Endothelial cell of umbilical vein (primary cell): Measurements from ENCODE around the gene RAC3. TPM values are rescaled to one million over a fixed set of nuclear protein-coding genes. Genes with fewer than 3 reads are reported as not detected.

Experiments used
- BruUV-seq: library from RNA; stranded (reverse); fragments of 400-500 nt; replicated peaks from 2 replicates; lab custom pipeline; 2021; lab: Mats Ljungman, UMichigan
- CTCF ChIA-PET: fragments of 300-600, 350-600 bp; sonication (Branson Sonifier 250); formaldehyde crosslinking; loops from one replicate; lab custom pipeline; 2021; ENCODE audit warnings: antibody characterized with exemption, inconsistent platforms; lab: Charles Lee
- POLR2A ChIA-PET: fragments of 300-600, 350-600 bp; sonication (Branson Sonifier 250); formaldehyde crosslinking; loops from one replicate; lab custom pipeline; 2021; ENCODE audit warnings: antibody characterized with exemption, inconsistent platforms; lab: Charles Lee
- DNase-seq: peaks from one replicate; pipeline ENCODE4 v3.0.0-alpha.2; 2011; ENCODE audit warnings: low read depth, low spot score
- FAIRE-seq: peaks from 2 replicates; lab custom pipeline; 2011; peaks lifted over from hg19 to GRCh38; lab: Jason Lieb, UNC
- H2AFZ ChIP-seq: 2 replicates; pipeline ENCODE4 v1.6.0; 2012; ENCODE audit warnings: low read depth, low read length, control low read depth, inconsistent platforms
- H3K27ac ChIP-seq: 2 replicates; pipeline ENCODE4 v1.5.1; 2011; ENCODE audit warnings: low read depth, mild to moderate bottlenecking, control low read depth, low read length, moderate library complexity; ENCODE audit not compliant: insufficient read depth
- H3K27me3 ChIP-seq, 2 experiments: 2 replicates each; pipeline versions ENCODE4 v1.6.0 to v1.6.1; 2011; ENCODE audit warnings: low read length in 2 of 2, mixed read lengths in 1 of 2; ENCODE audit not compliant: control insufficient read depth in 2 of 2, insufficient read depth in 2 of 2
- H3K36me3 ChIP-seq, 2 experiments: 2 replicates in 1 of 2; 3 replicates in 1 of 2; pipeline ENCODE4 v1.5.1; 2011; ENCODE audit warnings: low read length in 2 of 2, mild to moderate bottlenecking in 1 of 2, moderate library complexity in 1 of 2; ENCODE audit not compliant: control insufficient read depth in 2 of 2, insufficient read depth in 2 of 2; ENCODE audit errors: extremely low read depth in 1 of 2
- H3K4me1 ChIP-seq: 3 replicates; pipeline ENCODE4 v1.5.1; 2011; ENCODE audit warnings: mild to moderate bottlenecking, low read length; ENCODE audit not compliant: control insufficient read depth, insufficient read depth; ENCODE audit errors: extremely low read depth
- H3K4me2 ChIP-seq: 2 replicates; pipeline ENCODE4 v1.6.1; 2011; ENCODE audit warnings: low read length, control low read depth, mixed read lengths; ENCODE audit not compliant: insufficient read depth
- H3K4me3 ChIP-seq, 3 experiments: fragments of 200-600 bp in 1 of 3; sonication (generic), shearing (Covaris generic) in 1 of 3; replicated peaks in 1 of 3; 2 replicates each; pipeline ENCODE4 v1.5.1; 2011 to 2016; ENCODE audit warnings: control low read depth in 3 of 3, low read length in 3 of 3, mild to moderate bottlenecking in 2 of 3, inconsistent platforms in 1 of 3, low read depth in 1 of 3, moderate library complexity in 1 of 3; ENCODE audit not compliant: insufficient read depth in 1 of 3
- H3K79me2 ChIP-seq: 2 replicates; pipeline ENCODE4 v1.6.0; 2012; ENCODE audit warnings: low read length, inconsistent platforms; ENCODE audit not compliant: control insufficient read depth, insufficient read depth
- H3K9ac ChIP-seq: replicated peaks from 2 replicates; pipeline ENCODE3; 2011; ENCODE audit warnings: low read length, control low read depth; ENCODE audit not compliant: insufficient read depth; ENCODE audit errors: extremely low read depth
- H3K9me1 ChIP-seq: replicated peaks from 3 replicates; pipeline ENCODE4 v1.6.0; 2011; ENCODE audit warnings: mild to moderate bottlenecking, low read length; ENCODE audit not compliant: control insufficient read depth, insufficient read depth; ENCODE audit errors: extremely low read depth
- H3K9me3 ChIP-seq: replicated peaks from 2 replicates; pipeline ENCODE4 v1.5.1; 2012; ENCODE audit warnings: low read length, inconsistent platforms; ENCODE audit not compliant: control insufficient read depth, insufficient read depth
- H4K20me1 ChIP-seq: replicated peaks from 2 replicates; pipeline ENCODE3; 2011; ENCODE audit warnings: mild to moderate bottlenecking, low read length; ENCODE audit not compliant: control insufficient read depth, insufficient read depth; ENCODE audit errors: extremely low read depth
- EZH2 ChIP-seq: IDR thresholded peaks from 2 replicates; pipeline ENCODE4 v1.6.1; 2012; ENCODE audit warnings: borderline replicate concordance, low read depth, mild to moderate bottlenecking, moderate library complexity, low read length, inconsistent platforms; ENCODE audit not compliant: severe bottlenecking
- FOS ChIP-seq: IDR thresholded peaks from 2 replicates; pipeline ENCODE4 v1.6.1; 2011; ENCODE audit warnings: mild to moderate bottlenecking, low read length, moderate library complexity, borderline replicate concordance; ENCODE audit not compliant: insufficient read depth
- GATA2 ChIP-seq: IDR thresholded peaks from 2 replicates; pipeline ENCODE4 v1.7.0; 2011; ENCODE audit warnings: low read depth, mild to moderate bottlenecking, moderate library complexity, mixed read lengths, low read length; ENCODE audit not compliant: insufficient read length, insufficient read depth
- JUN ChIP-seq: IDR thresholded peaks from 2 replicates; pipeline ENCODE4 v1.6.1; 2011; ENCODE audit warnings: borderline replicate concordance, low read depth; ENCODE audit not compliant: insufficient read length, insufficient read depth
- MYC ChIP-seq: IDR thresholded peaks from one replicate; pipeline ENCODE4 v1.6.1; 2011; ENCODE audit warnings: mild to moderate bottlenecking, low read depth, low read length
- POLR2A ChIP-seq: IDR thresholded peaks from 2 replicates; pipeline ENCODE4 v1.6.1; 2012; ENCODE audit warnings: low read depth, mild to moderate bottlenecking, control low read depth, low read length
- POLR2AphosphoS5 ChIP-seq: IDR thresholded peaks from 2 replicates; pipeline ENCODE4 v1.6.1; 2012; ENCODE audit warnings: low read depth, mild to moderate bottlenecking, control low read depth, low read length, moderate library complexity; ENCODE audit not compliant: insufficient read depth
- dilution Hi-C: fragments of 300-500 bp; cut with MboI; formaldehyde crosslinking; loops from one replicate; pipeline ENCODE4 v1.15.0; 2019; ENCODE audit warnings: low sequenced_read_pairs; ENCODE audit not compliant: extremely low pct_ligation_motif_present
- intact Hi-C: fragments of 100-400 bp; cut with micrococcal nuclease; formaldehyde crosslinking; loops from one replicate; pipeline ENCODE4 v1.10.0; 2022
- polyA plus RNA-seq, 4 experiments: library from polyadenylated mRNA; depleted of rRNA in 3 of 4; stranded (reverse) in 3 of 4; unstranded in 1 of 4; fragments of >200 nt; gene quantifications; 2 replicates each; pipeline versions ENCODE4 v1.2.1 to v1.2.3, GENCODE V29; 2011 to 2012; ENCODE audit warnings: missing spikeins in 1 of 4
- total RNA-seq: library from RNA; stranded (reverse); gene quantifications from 2 replicates; pipeline ENCODE4 v1.2.3, GENCODE V29; 2021
- TF ChIP-seq, protein P1 (sequence below), 2 donors: IDR thresholded peaks; 1 replicate in 1 of 2; 2 replicates in 1 of 2; pipeline ENCODE4 v1.5.1; 2011; ENCODE audit warnings: low read length in 2 of 2, mild to moderate bottlenecking in 2 of 2, moderate library complexity in 2 of 2, control low read depth in 1 of 2, inconsistent platforms in 1 of 2, low read depth in 1 of 2; ENCODE audit not compliant: insufficient read depth in 1 of 2; ENCODE audit errors: extremely low read depth in 1 of 2
- TF ChIP-seq, protein P2 (sequence below): IDR thresholded peaks from 2 replicates; pipeline ENCODE4 v1.6.1; 2011; ENCODE audit not compliant: insufficient read depth, insufficient read length

RAC3 gene
- total and polyA plus RNA-seq, 2 donors (not counting 3 experiments of a cell fraction or from before 2014, with no cell fraction given), result 34.1 to 56.0 TPM

DNA sequence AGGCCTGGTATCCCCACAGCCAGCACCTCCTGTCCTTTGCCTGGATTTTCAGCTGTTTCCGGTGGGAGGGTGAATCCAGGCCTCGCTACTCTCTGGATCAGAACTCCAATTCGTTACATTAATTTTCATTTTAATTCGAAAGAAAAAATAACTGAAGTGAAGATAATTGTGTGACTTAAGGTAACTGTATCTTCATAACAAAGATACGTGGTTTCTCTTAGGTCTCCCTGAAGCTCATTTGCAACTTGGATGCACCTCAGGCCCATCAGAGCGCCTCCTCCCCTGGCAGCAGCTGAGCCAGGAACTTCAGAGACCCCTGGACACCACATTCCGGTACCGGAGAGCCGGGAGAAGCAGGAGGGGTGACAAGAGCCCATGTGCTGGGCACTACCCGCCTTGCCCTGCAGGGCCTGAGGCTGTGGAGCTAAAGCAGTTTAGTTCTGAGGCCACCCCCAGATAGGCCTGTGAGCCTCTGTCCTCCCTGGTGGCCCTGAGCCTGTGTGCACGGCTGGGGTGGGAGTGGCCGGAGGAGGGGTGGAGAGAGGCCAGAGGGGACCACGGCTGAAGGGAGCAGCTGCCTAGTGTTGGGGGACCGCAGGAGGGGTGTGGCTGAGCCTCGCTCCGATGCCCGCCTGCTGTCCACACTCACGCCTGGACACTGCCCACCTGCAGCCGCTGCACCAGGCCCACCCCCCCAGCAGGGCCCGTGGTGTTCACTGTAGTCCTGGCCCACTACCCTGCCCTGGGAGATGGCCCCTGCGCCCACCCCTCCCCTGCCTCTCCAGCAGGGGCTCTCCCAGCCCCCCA is 45.5 kb downstream of the RAC3 start:
- Histone ChIP-seq H3K9me3 (no peaks in the 10 kb centered on the region), H3K27me3 (no peaks in the 10 kb centered on the region), H3K27ac (no peak overlapping the region), H2AFZ (no peak overlapping the region), H3K4me2 (no peak overlapping the region), H3K4me3 (no peak overlapping the region), H3K36me3 (peaks cover 16 to 26% of the 10 kb centered on the region in 2 experiments), H3K9me1 (no peaks in the 10 kb centered on the region), H3K9ac (no peak overlapping the region), H4K20me1 (no peaks in the 10 kb centered on the region), H3K79me2 (no peaks in the 10 kb centered on the region), H3K4me1 (no peaks in the 10 kb centered on the region)
- POLR2A ChIA-PET, result no interaction called here
- intact Hi-C loops, result no loop called here
- no TSS peak for BruUV-seq
- DNase-seq (no peak), FAIRE-seq (no peak)
- TF ChIP-seq FOS (no peak), POLR2AphosphoS5 (no peak), JUN (no peak), EZH2 (no peak), MYC (no peak), POLR2A (no peak), GATA2 (no peak)
- TF ChIP-seq, protein P1, sequence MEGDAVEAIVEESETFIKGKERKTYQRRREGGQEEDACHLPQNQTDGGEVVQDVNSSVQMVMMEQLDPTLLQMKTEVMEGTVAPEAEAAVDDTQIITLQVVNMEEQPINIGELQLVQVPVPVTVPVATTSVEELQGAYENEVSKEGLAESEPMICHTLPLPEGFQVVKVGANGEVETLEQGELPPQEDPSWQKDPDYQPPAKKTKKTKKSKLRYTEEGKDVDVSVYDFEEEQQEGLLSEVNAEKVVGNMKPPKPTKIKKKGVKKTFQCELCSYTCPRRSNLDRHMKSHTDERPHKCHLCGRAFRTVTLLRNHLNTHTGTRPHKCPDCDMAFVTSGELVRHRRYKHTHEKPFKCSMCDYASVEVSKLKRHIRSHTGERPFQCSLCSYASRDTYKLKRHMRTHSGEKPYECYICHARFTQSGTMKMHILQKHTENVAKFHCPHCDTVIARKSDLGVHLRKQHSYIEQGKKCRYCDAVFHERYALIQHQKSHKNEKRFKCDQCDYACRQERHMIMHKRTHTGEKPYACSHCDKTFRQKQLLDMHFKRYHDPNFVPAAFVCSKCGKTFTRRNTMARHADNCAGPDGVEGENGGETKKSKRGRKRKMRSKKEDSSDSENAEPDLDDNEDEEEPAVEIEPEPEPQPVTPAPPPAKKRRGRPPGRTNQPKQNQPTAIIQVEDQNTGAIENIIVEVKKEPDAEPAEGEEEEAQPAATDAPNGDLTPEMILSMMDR (IDR thresholded peaks at IDR 0.05; ENCODE audit: extremely low read depth in 1 of 2, insufficient read depth in 1 of 2, low read depth in 1 of 2, low read length in 2 of 2), result no peak
- TF ChIP-seq, protein P2, sequence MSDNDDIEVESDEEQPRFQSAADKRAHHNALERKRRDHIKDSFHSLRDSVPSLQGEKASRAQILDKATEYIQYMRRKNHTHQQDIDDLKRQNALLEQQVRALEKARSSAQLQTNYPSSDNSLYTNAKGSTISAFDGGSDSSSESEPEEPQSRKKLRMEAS, result no peak
- dilution Hi-C loops, result no loop called here
- CTCF ChIA-PET, result interaction anchor here (0.7 kb wide), 1 partner anchor 46 kb away, joined by 3 read pairs; no protein-coding TSS in a partner anchor
